Vagina (tissue), 2 donors: Measurements from ENCODE around the gene MAPK8IP2. TPM values are rescaled to one million over a fixed set of nuclear protein-coding genes. Genes with fewer than 3 reads are reported as not detected.
"Not testable (repeated sequence)": the region's sequence is repeated elsewhere in the genome, so short reads cannot be mapped to it uniquely, and the experiment has no call there.

Source experiments
- DNase-seq, 2 donors: peaks; one replicate each; pipeline ENCODE4 v3.0.0-alpha.2; 2017; ENCODE audit errors: extremely low spot score in 2 of 2
- H3K27ac ChIP-seq: fragments of 200-600 bp; sonication (generic); one replicate; pipeline ENCODE4 v1.5.1; 2019
- H3K27me3 ChIP-seq: fragments of 200-600 bp; sonication (generic); one replicate; pipeline ENCODE4 v1.5.1; 2019
- H3K36me3 ChIP-seq, 2 donors: fragments of 200-600 bp; sonication (generic); one replicate each; pipeline ENCODE4 v1.5.1; 2017 to 2019
- H3K4me1 ChIP-seq: fragments of 200-600 bp; sonication (generic); one replicate; pipeline ENCODE4 v1.5.1; 2019
- H3K4me3 ChIP-seq, 2 donors: fragments of 200-600 bp; sonication (generic); 1 replicate in 1 of 2; 2 replicates in 1 of 2; pipeline ENCODE4 v1.5.1; 2016 to 2019
- H3K9me3 ChIP-seq: fragments of 200-600 bp; sonication (generic); one replicate; pipeline ENCODE4 v1.5.1; 2019
- CTCF ChIP-seq, 3 experiments: fragments of 450-650 bp in 2 of 3; fragments of 200-600 bp in 1 of 3; sonication (generic) in 1 of 3; IDR thresholded peaks; one replicate each; pipeline ENCODE4 v1.5.1; 2017 to 2019; ENCODE audit warnings: antibody characterized with exemption in 3 of 3, mild to moderate bottlenecking in 2 of 3, moderate library complexity in 2 of 3
- POLR2A ChIP-seq, 2 donors: fragments of 450-650 bp; IDR thresholded peaks; one replicate each; pipeline ENCODE4 v1.6.1; 2017; ENCODE audit warnings: antibody characterized with exemption in 2 of 2, mild to moderate bottlenecking in 2 of 2, moderate library complexity in 2 of 2
- POLR2AphosphoS5 ChIP-seq, 2 donors: sonication (generic); formaldehyde crosslinking; IDR thresholded peaks; one replicate each; pipeline ENCODE4 v1.9.0; 2017; ENCODE audit warnings: antibody characterized with exemption in 2 of 2, mild to moderate bottlenecking in 2 of 2, low read depth in 1 of 2; ENCODE audit not compliant: insufficient read depth in 1 of 2
- intact Hi-C: fragments of 100-400 bp; cut with DNase I; formaldehyde crosslinking; loops from one replicate; pipeline ENCODE4 v1.15.1; 2023
- total RNA-seq: library from RNA; depleted of rRNA; stranded (reverse); fragments of >200 nt; gene quantifications from one replicate; pipeline ENCODE4 v1.2.3, GENCODE V29; 2016

MAPK8IP2 gene
- total RNA-seq, 1 donor from 2014 or later, result 3.2 TPM

- H3K27me3 ChIP-seq, result no peaks in the 10 kb centered on the region
- H3K4me3 ChIP-seq, result no peak overlapping the region
- DNase-seq, result no peak
- TF ChIP-seq CTCF (IDR thresholded peaks at IDR 0.05) (no peak), POLR2A (IDR thresholded peaks at IDR 0.05) (no peak), POLR2AphosphoS5 (IDR thresholded peaks at IDR 0.05; ENCODE audit: insufficient read depth in 1 of 2, low read depth in 1 of 2) (no peak)
- intact Hi-C loops, result no loop called here
- H3K27ac ChIP-seq, result no peak overlapping the region
- peaks cover 8% of the 10 kb centered on the region for H3K4me1 ChIP-seq
- no peaks in the 10 kb centered on the region for H3K9me3 ChIP-seq
- no peaks in the 10 kb centered on the region for H3K36me3 ChIP-seq
Observed at GRCh38 chr22:50633086-50633485, 32.5 kb downstream of the MAPK8IP2 start.

GRCh38 chr22:50633771-50634170 lies 33.2 kb downstream of the MAPK8IP2 start:
- TF ChIP-seq POLR2A (IDR thresholded peaks at IDR 0.05), result no peak
- TF ChIP-seq POLR2AphosphoS5 (IDR thresholded peaks at IDR 0.05; ENCODE audit: insufficient read depth in 1 of 2, low read depth in 1 of 2), result no peak
- TF ChIP-seq CTCF (IDR thresholded peaks at IDR 0.05), result no peak
- no peaks in the 10 kb centered on the region for H3K36me3 ChIP-seq
- no peak for DNase-seq
- peaks cover 3% of the 10 kb centered on the region for H3K4me1 ChIP-seq
- no peak overlapping the region for H3K27ac ChIP-seq
- intact Hi-C loops, result no loop called here
- no peaks in the 10 kb centered on the region for H3K27me3 ChIP-seq
- no peak overlapping the region for H3K4me3 ChIP-seq
- no peaks in the 10 kb centered on the region for H3K9me3 ChIP-seq

- TF ChIP-seq POLR2A (IDR thresholded peaks at IDR 0.05), result no peak
- no peak for TF ChIP-seq POLR2AphosphoS5 (IDR thresholded peaks at IDR 0.05; ENCODE audit: insufficient read depth in 1 of 2, low read depth in 1 of 2)
- no peak for TF ChIP-seq CTCF (IDR thresholded peaks at IDR 0.05)
- no peak for DNase-seq
- Histone ChIP-seq H3K4me1 (no peaks in the 10 kb centered on the region), H3K27me3 (no peaks in the 10 kb centered on the region), H3K36me3 (no peaks in the 10 kb centered on the region), H3K9me3 (no peaks in the 10 kb centered on the region), H3K4me3 (no peak overlapping the region), H3K27ac (no peak overlapping the region)
- intact Hi-C loops, result no loop called here
Observed at GRCh38 chr22:50635591-50635990, 35.0 kb downstream of the MAPK8IP2 start.

GRCh38 chr22:50640296-50640695 lies 39.7 kb downstream of the MAPK8IP2 start:
- H3K4me1 ChIP-seq, result peaks cover 11% of the 10 kb centered on the region
- H3K27me3 ChIP-seq, H3K27ac ChIP-seq, H3K4me3 ChIP-seq, H3K36me3 ChIP-seq, H3K9me3 ChIP-seq, intact Hi-C loops, DNase-seq: not testable (repeated sequence)

GRCh38 chr22:50640857-50641647 lies 40.5 kb downstream of the MAPK8IP2 start:
- Histone ChIP-seq H3K27ac (no peak overlapping the region), H3K4me3 (no peak overlapping the region), H3K27me3 (no peaks in the 10 kb centered on the region), H3K9me3 (no peaks in the 10 kb centered on the region), H3K4me1 (peaks cover 11% of the 10 kb centered on the region), H3K36me3 (no peaks in the 10 kb centered on the region)
- no peak for TF ChIP-seq CTCF (IDR thresholded peaks at IDR 0.05)
- TF ChIP-seq POLR2A (IDR thresholded peaks at IDR 0.05), result no peak
- no peak for TF ChIP-seq POLR2AphosphoS5 (IDR thresholded peaks at IDR 0.05; ENCODE audit: insufficient read depth in 1 of 2, low read depth in 1 of 2)
- DNase-seq, result no peak
- intact Hi-C loops, result no loop called here
